Keratinocyte (primary cell): ENCODE measurements around the gene CELF5. TPM values are rescaled to one million over a fixed set of nuclear protein-coding genes. Genes with fewer than 3 reads are reported as not detected.
"Not testable (repeated sequence)": the region's sequence is repeated elsewhere in the genome, so short reads cannot be mapped to it uniquely, and the experiment has no call there.

Experiments
- DNase-seq: peaks from one replicate; pipeline ENCODE4 v3.0.0-alpha.2; 2011; ENCODE audit warnings: low read depth, missing footprints, low spot score
- FAIRE-seq: peaks from 2 replicates; lab custom pipeline; 2011; peaks lifted over from hg19 to GRCh38; lab: Jason Lieb, UNC
- H2AFZ ChIP-seq: 2 replicates; pipeline ENCODE4 v1.6.0; 2012; ENCODE audit warnings: low read length, control low read depth, inconsistent platforms; ENCODE audit not compliant: control insufficient read depth
- H3K27ac ChIP-seq: 2 replicates; pipeline ENCODE4 v1.5.1; 2011; ENCODE audit warnings: low read length; ENCODE audit not compliant: control insufficient read depth, insufficient read depth
- H3K27me3 ChIP-seq: 3 replicates; pipeline ENCODE4 v1.6.0; 2011; ENCODE audit warnings: low read length; ENCODE audit not compliant: control insufficient read depth, insufficient read depth; ENCODE audit errors: extremely low read depth
- H3K36me3 ChIP-seq, 2 experiments: 2 replicates in 1 of 2; 3 replicates in 1 of 2; pipeline ENCODE4 v1.5.1; 2011; ENCODE audit warnings: low read length in 2 of 2, mild to moderate bottlenecking in 1 of 2; ENCODE audit not compliant: control insufficient read depth in 2 of 2, insufficient read depth in 2 of 2; ENCODE audit errors: extremely low read depth in 1 of 2
- H3K4me1 ChIP-seq: 3 replicates; pipeline ENCODE4 v1.5.1; 2011; ENCODE audit warnings: low read length; ENCODE audit not compliant: control insufficient read depth, insufficient read depth; ENCODE audit errors: extremely low read depth
- H3K4me2 ChIP-seq: 3 replicates; pipeline ENCODE4 v1.6.0; 2011; ENCODE audit warnings: low read depth, low read length; ENCODE audit not compliant: control insufficient read depth, insufficient read depth; ENCODE audit errors: extremely low read depth
- H3K4me3 ChIP-seq, 3 experiments: fragments of 200-600 bp in 1 of 3; sonication (generic) in 1 of 3; 2 replicates in 2 of 3; 3 replicates in 1 of 3; pipeline ENCODE4 v1.5.1; 2011 to 2016; ENCODE audit warnings: low read length in 3 of 3, mild to moderate bottlenecking in 3 of 3, control low read depth in 2 of 3, inconsistent platforms in 1 of 3, low read depth in 1 of 3, mixed read lengths in 1 of 3, mixed run types in 1 of 3, moderate library complexity in 1 of 3; ENCODE audit not compliant: control insufficient read depth in 2 of 3, insufficient read depth in 2 of 3; ENCODE audit errors: extremely low read depth in 1 of 3
- H3K79me2 ChIP-seq: 2 replicates; pipeline ENCODE4 v1.6.0; 2012; ENCODE audit warnings: low read length; ENCODE audit not compliant: control insufficient read depth, insufficient read depth
- H3K9ac ChIP-seq: 3 replicates; pipeline ENCODE4 v1.6.0; 2011; ENCODE audit warnings: low read length; ENCODE audit not compliant: control insufficient read depth, insufficient read depth; ENCODE audit errors: extremely low read depth
- H3K9me1 ChIP-seq: 3 replicates; pipeline ENCODE4 v1.6.0; 2011; ENCODE audit warnings: low read length; ENCODE audit not compliant: control insufficient read depth, insufficient read depth; ENCODE audit errors: extremely low read depth
- H3K9me3 ChIP-seq: 2 replicates; pipeline ENCODE4 v1.5.1; 2012; ENCODE audit warnings: low read depth, low read length; ENCODE audit not compliant: control insufficient read depth
- H4K20me1 ChIP-seq: 3 replicates; pipeline ENCODE4 v1.6.0; 2011; ENCODE audit warnings: low read length; ENCODE audit not compliant: control insufficient read depth, insufficient read depth; ENCODE audit errors: extremely low read depth
- CTCF ChIP-seq, 3 experiments: IDR thresholded peaks in 1 of 3; conservative IDR thresholded peaks in 1 of 3; optimal IDR thresholded peaks in 1 of 3; 2 replicates in 2 of 3; 3 replicates in 1 of 3; pipeline versions ENCODE3 to v1.5.1; 2011; ENCODE audit warnings: low read length in 3 of 3, mild to moderate bottlenecking in 3 of 3, moderate library complexity in 2 of 3, control low read depth in 1 of 3, inconsistent platforms in 1 of 3; ENCODE audit not compliant: insufficient read depth in 2 of 3; ENCODE audit errors: extremely low read depth in 1 of 3
- EZH2 ChIP-seq: IDR thresholded peaks from one replicate; pipeline ENCODE4 v1.6.1; 2012; ENCODE audit warnings: inconsistent platforms, mild to moderate bottlenecking, low read length, moderate library complexity
- dilution Hi-C: fragments of 300-500 bp; cut with MboI; formaldehyde crosslinking; loops from one replicate; pipeline ENCODE4 v1.7.0; 2020; ENCODE audit warnings: low sequenced_read_pairs; ENCODE audit not compliant: extremely low pct_ligation_motif_present
- polyA plus RNA-seq, 5 experiments: library from polyadenylated mRNA; depleted of rRNA in 3 of 5; stranded (reverse) in 3 of 5; stranded (forward) in 1 of 5; unstranded in 1 of 5; fragments of >200 nt; gene quantifications; 1 replicate in 1 of 5; 2 replicates in 3 of 5; 3 replicates in 1 of 5; pipeline versions ENCODE4 v1.2.1 to v1.2.3, GENCODE V29; 2011 to 2012; ENCODE audit warnings: missing spikeins in 2 of 5, low read depth in 1 of 5, low replicate concordance in 1 of 5

Gene CELF5
- polyA plus RNA-seq, 1 donor (not counting 4 experiments of a cell fraction or from before 2014, with no cell fraction given) = 0.04 TPM

DNA sequence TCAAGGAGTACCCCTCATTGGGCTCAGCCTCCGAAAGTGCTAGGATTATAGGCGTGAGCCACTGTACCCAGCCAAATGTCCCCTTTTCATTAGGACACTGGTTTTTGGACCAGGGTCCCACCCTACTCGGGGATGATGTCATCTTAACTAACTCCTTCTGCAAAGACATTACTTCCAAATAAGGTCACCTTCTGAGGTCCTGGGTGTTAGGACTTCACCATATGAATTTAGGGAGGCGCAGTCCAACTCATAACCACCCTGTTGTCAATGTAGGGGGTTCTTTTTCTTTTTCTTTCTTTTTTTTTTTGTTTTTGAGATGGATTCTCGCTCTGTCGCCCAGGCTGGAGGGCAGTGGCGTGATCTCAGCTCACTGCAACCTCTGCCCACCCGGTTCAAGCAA is 109.2 kb downstream of the CELF5 start:
- Histone ChIP-seq H3K4me1 (peaks cover 9% of the 10 kb centered on the region), H2AFZ (no peak overlapping the region), H3K4me3 (no peak overlapping the region), H3K27me3 (peaks cover 22% of the 10 kb centered on the region), H3K9me3 (no peaks in the 10 kb centered on the region), H3K27ac (no peak overlapping the region), H3K9me1 (no peaks in the 10 kb centered on the region), H3K36me3 (no peaks in the 10 kb centered on the region), H3K9ac (no peak overlapping the region), H3K79me2 (no peaks in the 10 kb centered on the region), H3K4me2 (no peak overlapping the region), H4K20me1 (no peaks in the 10 kb centered on the region)
- no peak for DNase-seq
- dilution Hi-C loops = no loop called here
- no peak for FAIRE-seq
- TF ChIP-seq CTCF (optimal IDR thresholded peaks at IDR 0.05 in 1 of 3, IDR thresholded peaks at IDR 0.05 in 1 of 3, conservative IDR thresholded peaks at IDR 0.05 in 1 of 3; ENCODE audit: extremely low read depth in 1 of 3, insufficient read depth in 2 of 3, low read length in 3 of 3) (no peak), EZH2 (no peak)

DNA sequence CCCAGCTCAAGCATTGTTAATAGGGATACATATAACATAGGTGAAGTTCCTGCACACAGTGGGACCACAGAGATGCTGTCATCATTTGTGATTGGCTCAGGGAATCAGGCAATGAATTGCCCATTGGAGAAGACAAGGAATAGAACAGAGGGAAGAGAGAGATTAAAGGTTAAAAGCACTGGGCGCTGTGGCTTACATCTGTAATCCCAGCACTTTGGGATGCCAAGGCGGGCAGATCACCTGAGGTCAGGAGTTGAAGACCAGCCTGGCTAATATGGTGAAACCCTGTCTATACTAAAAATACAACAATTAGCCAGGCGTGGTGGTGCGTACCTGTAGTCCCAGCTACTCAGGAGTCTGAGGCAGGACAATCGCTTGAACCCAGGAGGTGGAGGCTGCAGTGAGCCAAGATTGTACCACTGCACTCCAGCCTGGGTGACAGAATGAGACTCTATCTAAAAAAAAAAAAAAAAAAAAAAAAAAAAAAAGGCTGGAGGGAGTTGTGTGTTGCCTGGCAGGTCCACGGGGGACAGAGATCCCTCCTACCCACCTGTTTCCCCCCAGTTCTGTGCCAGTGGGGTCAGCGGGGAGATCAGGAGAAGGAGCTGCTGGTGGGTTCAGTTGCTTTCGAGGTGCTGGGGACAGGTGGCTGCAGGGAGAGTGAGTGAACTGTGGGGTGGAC is 110.4 kb downstream of the CELF5 start:
- DNase-seq, H3K4me2 ChIP-seq, H3K9me3 ChIP-seq, H3K4me3 ChIP-seq, H3K36me3 ChIP-seq, H4K20me1 ChIP-seq, dilution Hi-C loops, H3K9ac ChIP-seq, FAIRE-seq, H2AFZ ChIP-seq, H3K9me1 ChIP-seq, H3K79me2 ChIP-seq, H3K27ac ChIP-seq: not testable (repeated sequence)
- peaks cover 11% of the 10 kb centered on the region for H3K4me1 ChIP-seq
- H3K27me3 ChIP-seq = peaks cover 22% of the 10 kb centered on the region
